ENCODE results near the gene PLA2G10. TPM values are rescaled to one million over a fixed set of nuclear protein-coding genes. Genes with fewer than 3 reads are reported as not detected.

Gene PLA2G10
- total and polyA plus RNA-seq, 2 of the 13 experiments (the other 11 are each of a cell fraction or from before 2014, with no cell fraction given) = not detected

GRCh38 chr16:14632693-14633569, 61.2 kb downstream of the PLA2G10 start, which contains the start of gene BFAR (continued):
- TF ChIP-seq, protein P1, sequence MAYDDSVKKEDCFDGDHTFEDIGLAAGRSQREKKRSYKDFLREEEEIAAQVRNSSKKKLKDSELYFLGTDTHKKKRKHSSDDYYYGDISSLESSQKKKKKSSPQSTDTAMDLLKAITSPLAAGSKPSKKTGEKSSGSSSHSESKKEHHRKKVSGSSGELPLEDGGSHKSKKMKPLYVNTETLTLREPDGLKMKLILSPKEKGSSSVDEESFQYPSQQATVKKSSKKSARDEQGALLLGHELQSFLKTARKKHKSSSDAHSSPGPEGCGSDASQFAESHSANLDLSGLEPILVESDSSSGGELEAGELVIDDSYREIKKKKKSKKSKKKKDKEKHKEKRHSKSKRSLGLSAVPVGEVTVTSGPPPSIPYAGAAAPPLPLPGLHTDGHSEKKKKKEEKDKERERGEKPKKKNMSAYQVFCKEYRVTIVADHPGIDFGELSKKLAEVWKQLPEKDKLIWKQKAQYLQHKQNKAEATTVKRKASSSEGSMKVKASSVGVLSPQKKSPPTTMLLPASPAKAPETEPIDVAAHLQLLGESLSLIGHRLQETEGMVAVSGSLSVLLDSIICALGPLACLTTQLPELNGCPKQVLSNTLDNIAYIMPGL (CRISPR knock-in tag; IDR thresholded peaks at IDR 0.05; ENCODE audit: borderline replicate concordance in 1 of 2, low read depth in 1 of 2) = peak in 1 of 2 experiments; percentile 92; a peak in 2 of 4 replicates
- TF ChIP-seq SCMH1 (CRISPR knock-in tag; IDR thresholded peaks at IDR 0.05; ENCODE audit: borderline replicate concordance) (no peak), DMAP1 (CRISPR knock-in tag; IDR thresholded peaks at IDR 0.05) (peak; percentile 96), ZNF777 (CRISPR knock-in tag; IDR thresholded peaks at IDR 0.05) (peak; percentile 79), HNF4G (IDR thresholded peaks at IDR 0.05; ENCODE audit: borderline replicate concordance, low read depth, low read length) (peak; percentile 48; the same call in 1 of the 2 replicates), HNF4G (CRISPR knock-in tag; IDR thresholded peaks at IDR 0.05; ENCODE audit: borderline replicate concordance, low read depth) (no peak; the same call in 1 of the 2 replicates), MLLT10 (CRISPR knock-in tag; IDR thresholded peaks at IDR 0.05) (no peak), ZMYM3 (CRISPR knock-in tag; IDR thresholded peaks at IDR 0.05) (no peak), PATZ1 (CRISPR knock-in tag; IDR thresholded peaks at IDR 0.05) (peak; percentile 84), ZIK1 (CRISPR knock-in tag; IDR thresholded peaks at IDR 0.05; ENCODE audit: borderline replicate concordance, low read depth) (no peak), ZNF543 (CRISPR knock-in tag; IDR thresholded peaks at IDR 0.05) (no peak), EZH2 (conservative IDR thresholded peaks at IDR 0.05; ENCODE audit: low read depth, low read length) (no peak), NFATC3 (CRISPR knock-in tag; IDR thresholded peaks at IDR 0.05) (peak; percentile 38; the same call in 1 of the 2 replicates), SMC3 (IDR thresholded peaks at IDR 0.05; ENCODE audit: low read length) (no peak), MIXL1 (CRISPR knock-in tag; IDR thresholded peaks at IDR 0.05) (peak; percentile 89), LRRFIP1 (CRISPR knock-in tag; conservative IDR thresholded peaks at IDR 0.05) (peak; percentile 71; the same call in 1 of the 2 replicates), RBFOX2 (IDR thresholded peaks at IDR 0.05; ENCODE audit: low read depth, low read length) (peak; percentile 95), MAFG (CRISPR knock-in tag; IDR thresholded peaks at IDR 0.05) (no peak), AGO2 (optimal IDR thresholded peaks at IDR 0.05; ENCODE audit: low read depth, low read length) (peak; percentile 92), ZNF747 (CRISPR knock-in tag; IDR thresholded peaks at IDR 0.05; ENCODE audit: borderline replicate concordance) (peak; percentile 72; the same call in 1 of the 2 replicates), TCF7 (IDR thresholded peaks at IDR 0.05; ENCODE audit: low read depth) (0 out of 2 replicates have a peak, but pooled peaks have one; percentile 6), ARID3A (IDR thresholded peaks at IDR 0.05; ENCODE audit: low read depth, low read length) (peak; percentile 55)

All from HepG2 (cell line).